SK-N-SH treated with all-trans-retinoic acid at 6 μM for 48 hours (cell line): ENCODE data around the gene ZCCHC7.

Experiments used
- ATAC-seq: fragments of 200-7000 bp; cut with Tn5 transposase; 3 replicates; pipeline ENCODE4 v1.9.1; 2020; ENCODE audit warnings: mild to moderate bottlenecking, moderate library complexity
- ARNTL ChIP-seq: fragments of 450-650 bp; formaldehyde crosslinking; IDR thresholded peaks from 2 replicates; pipeline ENCODE4 v1.5.0; 2020; ENCODE audit warnings: low read depth, mild to moderate bottlenecking, moderate library complexity, borderline replicate concordance
- BACH2 ChIP-seq: fragments of 250-450 bp; sonication (Bioruptor Pico); IDR thresholded peaks from 2 replicates; pipeline ENCODE4 v1.9.0; 2021; ENCODE audit warnings: mild to moderate bottlenecking, borderline replicate concordance
- CREB5 ChIP-seq: fragments of 250-450 bp; sonication (Bioruptor Pico); IDR thresholded peaks from 2 replicates; pipeline ENCODE4 v1.5.1; 2020; ENCODE audit warnings: low read depth, mild to moderate bottlenecking, moderate library complexity
- CSDC2 ChIP-seq: fragments of 250-450 bp; sonication (Bioruptor Pico); IDR thresholded peaks from 2 replicates; pipeline ENCODE4 v1.5.0; 2020; ENCODE audit warnings: mild to moderate bottlenecking, moderate library complexity
- CSRNP3 ChIP-seq: fragments of 250-450 bp; sonication (Bioruptor Pico); IDR thresholded peaks from 2 replicates; pipeline ENCODE4 v1.5.1; 2021; ENCODE audit warnings: mild to moderate bottlenecking, moderate library complexity
- ESRRG ChIP-seq: fragments of 250-450 bp; sonication (Bioruptor Pico); IDR thresholded peaks from 2 replicates; pipeline ENCODE4 v1.6.1; 2021; ENCODE audit warnings: mild to moderate bottlenecking
- ISL1 ChIP-seq: fragments of 250-450 bp; sonication (Bioruptor Pico); IDR thresholded peaks from 2 replicates; pipeline ENCODE4 v2.1.2; 2022; ENCODE audit warnings: mild to moderate bottlenecking, moderate library complexity
- OSR1 ChIP-seq: fragments of 250-450 bp; sonication (Bioruptor Pico); IDR thresholded peaks from 2 replicates; pipeline ENCODE4 v1.8.0; 2022; ENCODE audit warnings: moderate library complexity, mild to moderate bottlenecking, inconsistent platforms
- PATZ1 ChIP-seq: fragments of 250-450 bp; sonication (Bioruptor Pico); IDR thresholded peaks from 2 replicates; pipeline ENCODE4 v1.8.0; 2020; ENCODE audit warnings: mild to moderate bottlenecking, moderate library complexity, borderline replicate concordance
- POU6F1 ChIP-seq: fragments of 250-450 bp; sonication (Bioruptor Pico); IDR thresholded peaks from 2 replicates; pipeline ENCODE4 v1.8.0; 2021; ENCODE audit warnings: low read depth, mild to moderate bottlenecking, moderate library complexity, borderline replicate concordance
- PPARA ChIP-seq: fragments of 250-450 bp; sonication (Bioruptor Pico); IDR thresholded peaks from 2 replicates; pipeline ENCODE4 v1.5.0; 2020; ENCODE audit warnings: mild to moderate bottlenecking, borderline replicate concordance
- RARB ChIP-seq: fragments of 250-450 bp; sonication (Bioruptor Pico); IDR thresholded peaks from 2 replicates; pipeline ENCODE4 v1.8.0; 2021; ENCODE audit warnings: mild to moderate bottlenecking, moderate library complexity
- TCF4 ChIP-seq: fragments of 250-450 bp; sonication (Bioruptor Pico); IDR thresholded peaks from 2 replicates; pipeline ENCODE4 v1.8.0; 2021; ENCODE audit warnings: mild to moderate bottlenecking, moderate library complexity, borderline replicate concordance
- TOX ChIP-seq: fragments of 250-450 bp; sonication (Bioruptor Pico); IDR thresholded peaks from 2 replicates; pipeline ENCODE4 v1.8.0; 2021; ENCODE audit warnings: mild to moderate bottlenecking, moderate library complexity, borderline replicate concordance
- TSHZ2 ChIP-seq: fragments of 250-450 bp; sonication (Bioruptor Pico); IDR thresholded peaks from 2 replicates; pipeline ENCODE4 v1.5.0; 2020; ENCODE audit warnings: mild to moderate bottlenecking, moderate library complexity
- ZC3H10 ChIP-seq: fragments of 250-450 bp; sonication (Bioruptor Pico); IDR thresholded peaks from 2 replicates; pipeline ENCODE4 v1.5.1; 2021; ENCODE audit warnings: mild to moderate bottlenecking, moderate library complexity
- ZFP3 ChIP-seq: fragments of 250-450 bp; sonication (Bioruptor Pico); IDR thresholded peaks from 2 replicates; pipeline ENCODE4 v1.5.0; 2020; ENCODE audit warnings: mild to moderate bottlenecking, moderate library complexity
- ZFP30 ChIP-seq: fragments of 450-650 bp; formaldehyde crosslinking; IDR thresholded peaks from 2 replicates; pipeline ENCODE4 v1.5.0; 2022; ENCODE audit warnings: mild to moderate bottlenecking, moderate library complexity
- ZNF565 ChIP-seq: fragments of 450-650 bp; formaldehyde crosslinking; conservative IDR thresholded peaks from 2 replicates; pipeline ENCODE4 v1.5.0; 2020; ENCODE audit warnings: low read depth, mild to moderate bottlenecking, moderate library complexity
- ZNF70 ChIP-seq: fragments of 450-650 bp; formaldehyde crosslinking; IDR thresholded peaks from 2 replicates; pipeline ENCODE4 v1.5.0; 2020; ENCODE audit warnings: mild to moderate bottlenecking, moderate library complexity
- ZNF8 ChIP-seq: fragments of 450-650 bp; formaldehyde crosslinking; IDR thresholded peaks from 2 replicates; pipeline ENCODE4 v1.5.0; 2020; ENCODE audit warnings: mild to moderate bottlenecking, moderate library complexity

Gene ZCCHC7

GRCh38 chr9:37381094-37381741 lies 260.8 kb downstream of the ZCCHC7 start:
- TF ChIP-seq ZC3H10 (no peak), ZFP30 (CRISPR knock-in tag) (no peak), TSHZ2 (CRISPR knock-in tag) (no peak), CSDC2 (CRISPR knock-in tag) (no peak), BACH2 (no peak), ZNF70 (no peak), ISL1 (no peak), CREB5 (CRISPR knock-in tag) (no peak), CSRNP3 (CRISPR knock-in tag) (no peak), ZFP3 (CRISPR knock-in tag) (no peak), ZNF8 (CRISPR knock-in tag) (no peak), TOX (CRISPR knock-in tag) (no peak), ESRRG (CRISPR knock-in tag) (no peak), POU6F1 (CRISPR knock-in tag) (no peak), PPARA (no peak), ARNTL (no peak)
- no peak for ATAC-seq

GRCh38 chr9:37382161-37382981 lies 262.0 kb downstream of the ZCCHC7 start:
- no peak for ATAC-seq

More at GRCh38 chr9:37382161-37382981, 262.0 kb downstream of the ZCCHC7 start:
- TF ChIP-seq PATZ1 (CRISPR knock-in tag) = no peak
- no peak for TF ChIP-seq TSHZ2 (CRISPR knock-in tag)
- TF ChIP-seq ISL1 = no peak
- TF ChIP-seq ARNTL = no peak
- TF ChIP-seq ZFP30 (CRISPR knock-in tag) = no peak
- no peak for TF ChIP-seq OSR1 (CRISPR knock-in tag)
- no peak for TF ChIP-seq ZNF70
- no peak for TF ChIP-seq BACH2
- no peak for TF ChIP-seq ZNF8 (CRISPR knock-in tag)
- no peak for TF ChIP-seq CSDC2 (CRISPR knock-in tag)
- no peak for TF ChIP-seq PPARA
- TF ChIP-seq ZFP3 (CRISPR knock-in tag) = no peak
- no peak for TF ChIP-seq ZNF565 (CRISPR knock-in tag)
- TF ChIP-seq ZC3H10 = no peak
- no peak for TF ChIP-seq CREB5 (CRISPR knock-in tag)
- no peak for TF ChIP-seq TOX (CRISPR knock-in tag)
- no peak for TF ChIP-seq RARB (CRISPR knock-in tag)
- TF ChIP-seq ESRRG (CRISPR knock-in tag) = no peak
- no peak for TF ChIP-seq TCF4 (CRISPR knock-in tag)
